ENCODE measurements around the gene PADI4.

GRCh38 chr1:17319561-17320350, 11.8 kb downstream of the PADI4 start:
- no peak for TF ChIP-seq POLR2A (IDR thresholded peaks at IDR 0.05)
- no peak for TF ChIP-seq CTCF (IDR thresholded peaks at IDR 0.05)

Measured in Peyer's patch (tissue), 4 donors.